ENCODE measurements around the gene TAP1.

DNA sequence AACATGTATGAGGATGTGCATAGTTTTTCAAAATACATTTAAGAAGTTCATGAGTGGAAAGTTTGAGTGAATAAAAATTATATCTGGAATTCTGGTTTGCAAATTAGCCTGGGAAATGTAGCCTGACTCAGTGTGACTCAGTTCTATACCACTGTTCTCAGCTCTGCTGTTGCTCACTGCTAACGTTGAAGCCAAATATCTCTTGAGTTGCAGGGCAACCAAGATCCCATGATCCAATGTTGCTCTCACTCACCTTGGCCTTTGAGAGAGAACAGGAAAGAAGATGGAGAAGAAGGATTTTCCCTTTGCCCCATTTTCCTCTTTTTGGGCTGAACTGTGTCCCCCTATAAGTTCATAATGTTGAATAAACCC is 29.4 kb upstream of the TAP1 start:
- TF ChIP-seq, protein P1, sequence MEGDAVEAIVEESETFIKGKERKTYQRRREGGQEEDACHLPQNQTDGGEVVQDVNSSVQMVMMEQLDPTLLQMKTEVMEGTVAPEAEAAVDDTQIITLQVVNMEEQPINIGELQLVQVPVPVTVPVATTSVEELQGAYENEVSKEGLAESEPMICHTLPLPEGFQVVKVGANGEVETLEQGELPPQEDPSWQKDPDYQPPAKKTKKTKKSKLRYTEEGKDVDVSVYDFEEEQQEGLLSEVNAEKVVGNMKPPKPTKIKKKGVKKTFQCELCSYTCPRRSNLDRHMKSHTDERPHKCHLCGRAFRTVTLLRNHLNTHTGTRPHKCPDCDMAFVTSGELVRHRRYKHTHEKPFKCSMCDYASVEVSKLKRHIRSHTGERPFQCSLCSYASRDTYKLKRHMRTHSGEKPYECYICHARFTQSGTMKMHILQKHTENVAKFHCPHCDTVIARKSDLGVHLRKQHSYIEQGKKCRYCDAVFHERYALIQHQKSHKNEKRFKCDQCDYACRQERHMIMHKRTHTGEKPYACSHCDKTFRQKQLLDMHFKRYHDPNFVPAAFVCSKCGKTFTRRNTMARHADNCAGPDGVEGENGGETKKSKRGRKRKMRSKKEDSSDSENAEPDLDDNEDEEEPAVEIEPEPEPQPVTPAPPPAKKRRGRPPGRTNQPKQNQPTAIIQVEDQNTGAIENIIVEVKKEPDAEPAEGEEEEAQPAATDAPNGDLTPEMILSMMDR (IDR thresholded peaks at IDR 0.05; ENCODE audit: extremely low read depth in 1 of 2, insufficient read depth in 1 of 2, low read depth in 1 of 2, low read length in 2 of 2): no peak
- no peak for TF ChIP-seq POLR2AphosphoS5 (IDR thresholded peaks at IDR 0.05; ENCODE audit: insufficient read depth, low read depth, low read length)
